Measurements from ENCODE around the gene PROK2. TPM values are rescaled to one million over a fixed set of nuclear protein-coding genes. Genes with fewer than 3 reads are reported as not detected.

The PROK2 gene, protein sequence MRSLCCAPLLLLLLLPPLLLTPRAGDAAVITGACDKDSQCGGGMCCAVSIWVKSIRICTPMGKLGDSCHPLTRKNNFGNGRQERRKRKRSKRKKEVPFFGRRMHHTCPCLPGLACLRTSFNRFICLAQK
- not detected in 3 replicates for polyA plus RNA-seq
- polyA plus RNA-seq (2011; ENCODE audit: low read depth): not detected
- polyA plus RNA-seq (2011; cell fraction: cytosol; rRNA removed): not detected in 2 replicates
- not detected in 2 replicates for polyA plus RNA-seq (2011; cell fraction: nucleus; rRNA removed)
- polyA plus RNA-seq (2012; ENCODE audit: low replicate concordance): not detected in 2 replicates
- polyA minus RNA-seq: not detected in 3 replicates
- polyA minus RNA-seq (2011; cell fraction: cytosol; rRNA and poly(A)+ RNA removed): not detected
- polyA minus RNA-seq (2011; cell fraction: nucleus; rRNA and poly(A)+ RNA removed): not detected in 2 replicates

DNA sequence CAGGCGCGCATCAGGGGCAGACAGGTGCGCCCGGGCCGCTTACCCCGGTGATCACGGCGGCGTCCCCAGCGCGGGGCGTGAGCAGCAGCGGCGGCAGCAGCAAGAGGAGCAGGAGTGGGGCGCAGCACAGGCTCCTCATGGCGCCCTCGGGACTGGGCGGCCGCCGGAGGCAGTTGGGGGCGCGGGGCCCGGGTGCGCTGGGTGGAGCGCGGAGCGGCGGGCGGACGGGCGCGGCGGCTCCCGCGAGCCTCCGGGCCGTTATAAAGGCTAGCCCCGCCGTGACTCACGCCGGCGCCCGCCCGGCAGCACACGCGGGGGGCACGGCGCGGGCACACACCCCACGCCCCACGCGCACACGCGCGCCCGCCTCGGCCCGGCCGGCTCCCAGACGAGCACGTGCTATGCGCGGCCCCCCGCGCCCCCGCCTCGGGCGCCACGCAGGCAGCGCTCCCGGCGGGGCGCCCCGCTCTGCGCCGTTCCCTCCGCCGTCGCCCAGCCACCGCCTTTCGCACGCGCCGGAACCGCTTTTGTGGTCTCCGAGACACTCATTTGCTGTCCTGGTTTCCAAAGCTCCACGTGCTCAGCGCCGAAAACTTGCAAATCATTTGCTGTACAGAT, at the start of gene PROK2:
Gene PROK2 (minus strand): TSS at position 235 of the 618 bp plus-strand sequence. CDS start 96 bp downstream, at position 139.
- Histone ChIP-seq H3K9ac (ENCODE audit: control insufficient read depth, extremely low read depth, insufficient read depth, low read length) (no peak within 1 kb of the TSS), H3K4me2 (ENCODE audit: control insufficient read depth, extremely low read depth, insufficient read depth, low read depth, low read length) (peak within 1 kb of the TSS; percentile 16)

DNA sequence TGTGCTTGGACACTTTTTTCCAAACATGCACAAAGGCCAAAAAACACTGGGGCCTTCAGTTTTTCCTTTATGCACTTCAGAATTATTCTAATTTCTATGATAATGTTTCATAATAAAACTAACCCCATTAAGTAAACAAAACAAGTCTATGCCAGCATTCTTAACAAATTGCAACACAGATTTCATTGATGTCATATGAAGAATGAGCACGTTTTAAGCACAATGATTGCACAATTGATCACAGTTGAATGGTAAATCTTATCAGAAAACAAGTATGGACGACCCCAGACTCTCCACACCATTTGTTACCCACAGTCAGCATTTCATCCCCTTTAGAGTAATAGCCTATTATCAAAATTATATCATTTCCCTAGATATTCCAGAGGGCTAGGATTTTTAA, 46.7 kb upstream of the PROK2 start:
- Histone ChIP-seq H3K27ac (ENCODE audit: control insufficient read depth, insufficient read depth, low read length) (no peak overlapping the region), H3K4me1 (ENCODE audit: control insufficient read depth, extremely low read depth, insufficient read depth, low read length) (no peaks in the 10 kb centered on the region), H3K9ac (ENCODE audit: control insufficient read depth, extremely low read depth, insufficient read depth, low read length) (no peak overlapping the region), H3K9me3 (ENCODE audit: control insufficient read depth, low read depth, low read length) (no peaks in the 10 kb centered on the region), H2AFZ (ENCODE audit: control insufficient read depth, low read length) (no peak overlapping the region), H3K4me2 (ENCODE audit: control insufficient read depth, extremely low read depth, insufficient read depth, low read depth, low read length) (no peak overlapping the region), H3K4me3 (ENCODE audit: control insufficient read depth in 2 of 3, extremely low read depth in 1 of 3, insufficient read depth in 2 of 3, low read depth in 1 of 3, low read length in 3 of 3) (no peak overlapping the region), H3K27me3 (ENCODE audit: control insufficient read depth, extremely low read depth, insufficient read depth, low read length) (no peaks in the 10 kb centered on the region), H3K9me1 (ENCODE audit: control insufficient read depth, extremely low read depth, insufficient read depth, low read length) (no peaks in the 10 kb centered on the region), H4K20me1 (ENCODE audit: control insufficient read depth, extremely low read depth, insufficient read depth, low read length) (no peaks in the 10 kb centered on the region), H3K36me3 (ENCODE audit: control insufficient read depth in 2 of 2, extremely low read depth in 1 of 2, insufficient read depth in 2 of 2, low read length in 2 of 2) (no peaks in the 10 kb centered on the region), H3K79me2 (ENCODE audit: control insufficient read depth, insufficient read depth, low read length) (no peaks in the 10 kb centered on the region)
- no peak for DNase-seq (ENCODE audit: low read depth, low spot score)
- FAIRE-seq: no peak
- no peak for TF ChIP-seq EZH2 (IDR thresholded peaks at IDR 0.05; ENCODE audit: low read length)
- TF ChIP-seq, protein P1, sequence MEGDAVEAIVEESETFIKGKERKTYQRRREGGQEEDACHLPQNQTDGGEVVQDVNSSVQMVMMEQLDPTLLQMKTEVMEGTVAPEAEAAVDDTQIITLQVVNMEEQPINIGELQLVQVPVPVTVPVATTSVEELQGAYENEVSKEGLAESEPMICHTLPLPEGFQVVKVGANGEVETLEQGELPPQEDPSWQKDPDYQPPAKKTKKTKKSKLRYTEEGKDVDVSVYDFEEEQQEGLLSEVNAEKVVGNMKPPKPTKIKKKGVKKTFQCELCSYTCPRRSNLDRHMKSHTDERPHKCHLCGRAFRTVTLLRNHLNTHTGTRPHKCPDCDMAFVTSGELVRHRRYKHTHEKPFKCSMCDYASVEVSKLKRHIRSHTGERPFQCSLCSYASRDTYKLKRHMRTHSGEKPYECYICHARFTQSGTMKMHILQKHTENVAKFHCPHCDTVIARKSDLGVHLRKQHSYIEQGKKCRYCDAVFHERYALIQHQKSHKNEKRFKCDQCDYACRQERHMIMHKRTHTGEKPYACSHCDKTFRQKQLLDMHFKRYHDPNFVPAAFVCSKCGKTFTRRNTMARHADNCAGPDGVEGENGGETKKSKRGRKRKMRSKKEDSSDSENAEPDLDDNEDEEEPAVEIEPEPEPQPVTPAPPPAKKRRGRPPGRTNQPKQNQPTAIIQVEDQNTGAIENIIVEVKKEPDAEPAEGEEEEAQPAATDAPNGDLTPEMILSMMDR (optimal IDR thresholded peaks at IDR 0.05 in 1 of 3, IDR thresholded peaks at IDR 0.05 in 1 of 3, conservative IDR thresholded peaks at IDR 0.05 in 1 of 3; ENCODE audit: extremely low read depth in 1 of 3, insufficient read depth in 2 of 3, low read length in 3 of 3): no peak
- dilution Hi-C loops (cut with MboI; ENCODE audit: extremely low pct_ligation_motif_present, low sequenced_read_pairs): no loop called here

More for the DNA sequence above, at the start of gene PROK2:
- no peaks in the 10 kb centered on the region for H3K9me3 ChIP-seq (ENCODE audit: control insufficient read depth, low read depth, low read length)
- no peaks in the 10 kb centered on the region for H3K79me2 ChIP-seq (ENCODE audit: control insufficient read depth, insufficient read depth, low read length)
- no peaks in the 10 kb centered on the region for H4K20me1 ChIP-seq (ENCODE audit: control insufficient read depth, extremely low read depth, insufficient read depth, low read length)
- FAIRE-seq (no peak), DNase-seq (ENCODE audit: low read depth, low spot score) (no peak)
- H3K4me3 ChIP-seq (ENCODE audit: control insufficient read depth in 2 of 3, extremely low read depth in 1 of 3, insufficient read depth in 2 of 3, low read depth in 1 of 3, low read length in 3 of 3): no peak within 1 kb of the TSS
- H3K27ac ChIP-seq (ENCODE audit: control insufficient read depth, insufficient read depth, low read length): no peak within 1 kb of the TSS
- H2AFZ ChIP-seq (ENCODE audit: control insufficient read depth, low read length): no peak within 1 kb of the TSS
- no peaks in the 10 kb centered on the region for H3K9me1 ChIP-seq (ENCODE audit: control insufficient read depth, extremely low read depth, insufficient read depth, low read length)
- no peaks in the 10 kb centered on the region for H3K36me3 ChIP-seq (ENCODE audit: control insufficient read depth in 2 of 2, extremely low read depth in 1 of 2, insufficient read depth in 2 of 2, low read length in 2 of 2)
- H3K27me3 ChIP-seq (ENCODE audit: control insufficient read depth, extremely low read depth, insufficient read depth, low read length): peaks cover 48% of the 10 kb centered on the region
- dilution Hi-C loops (cut with MboI; ENCODE audit: extremely low pct_ligation_motif_present, low sequenced_read_pairs): no loop called here
- peaks cover 5% of the 10 kb centered on the region for H3K4me1 ChIP-seq (ENCODE audit: control insufficient read depth, extremely low read depth, insufficient read depth, low read length)
- peak; percentile 69 for TF ChIP-seq EZH2 (IDR thresholded peaks at IDR 0.05; ENCODE audit: low read length)
- TF ChIP-seq, protein P1 (optimal IDR thresholded peaks at IDR 0.05 in 1 of 3, IDR thresholded peaks at IDR 0.05 in 1 of 3, conservative IDR thresholded peaks at IDR 0.05 in 1 of 3; ENCODE audit: extremely low read depth in 1 of 3, insufficient read depth in 2 of 3, low read length in 3 of 3): no peak
